Measurements from ENCODE around the gene GRM2. TPM values are rescaled to one million over a fixed set of nuclear protein-coding genes. Genes with fewer than 3 reads are reported as not detected.

Gene GRM2
- total RNA-seq, 4 donors from 2014 or later, result 0.18 to 0.20 TPM; not detected in 2

DNA sequence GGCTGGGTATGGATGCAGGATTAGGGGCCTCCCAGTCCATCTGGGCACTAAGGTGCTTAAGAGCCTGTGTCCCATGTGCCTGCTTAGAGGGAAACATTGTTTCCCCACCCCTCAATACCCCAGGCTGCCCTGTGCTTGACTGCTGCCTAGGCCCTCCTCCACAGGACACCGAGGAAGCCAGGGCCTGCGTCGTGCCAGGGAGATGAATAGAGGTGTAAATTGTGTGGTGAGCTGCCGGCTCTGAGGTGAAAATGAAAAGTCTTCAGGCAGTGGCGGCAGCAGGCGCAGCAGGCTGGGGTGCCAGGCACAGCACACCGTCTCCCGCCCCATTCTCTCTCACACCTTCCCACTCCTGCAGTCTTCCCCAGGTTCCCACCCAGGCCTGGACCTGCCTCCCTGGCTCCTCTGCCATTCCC, 13.9 kb upstream of the GRM2 start:
- no peak overlapping the region for H3K4me3 ChIP-seq
- H3K9me3 ChIP-seq, result no peaks in the 10 kb centered on the region
- no peak for DNase-seq
- TF ChIP-seq, protein P1, sequence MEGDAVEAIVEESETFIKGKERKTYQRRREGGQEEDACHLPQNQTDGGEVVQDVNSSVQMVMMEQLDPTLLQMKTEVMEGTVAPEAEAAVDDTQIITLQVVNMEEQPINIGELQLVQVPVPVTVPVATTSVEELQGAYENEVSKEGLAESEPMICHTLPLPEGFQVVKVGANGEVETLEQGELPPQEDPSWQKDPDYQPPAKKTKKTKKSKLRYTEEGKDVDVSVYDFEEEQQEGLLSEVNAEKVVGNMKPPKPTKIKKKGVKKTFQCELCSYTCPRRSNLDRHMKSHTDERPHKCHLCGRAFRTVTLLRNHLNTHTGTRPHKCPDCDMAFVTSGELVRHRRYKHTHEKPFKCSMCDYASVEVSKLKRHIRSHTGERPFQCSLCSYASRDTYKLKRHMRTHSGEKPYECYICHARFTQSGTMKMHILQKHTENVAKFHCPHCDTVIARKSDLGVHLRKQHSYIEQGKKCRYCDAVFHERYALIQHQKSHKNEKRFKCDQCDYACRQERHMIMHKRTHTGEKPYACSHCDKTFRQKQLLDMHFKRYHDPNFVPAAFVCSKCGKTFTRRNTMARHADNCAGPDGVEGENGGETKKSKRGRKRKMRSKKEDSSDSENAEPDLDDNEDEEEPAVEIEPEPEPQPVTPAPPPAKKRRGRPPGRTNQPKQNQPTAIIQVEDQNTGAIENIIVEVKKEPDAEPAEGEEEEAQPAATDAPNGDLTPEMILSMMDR (IDR thresholded peaks at IDR 0.05 in 4 of 5, conservative IDR thresholded peaks at IDR 0.05 in 1 of 5), result no peak
- TF ChIP-seq POLR2A (IDR thresholded peaks at IDR 0.05), result no peak
- no peak for ATAC-seq
- peaks cover 0 to 6% of the 10 kb centered on the region in 2 donors for H3K36me3 ChIP-seq
- H3K27ac ChIP-seq, result no peak overlapping the region
- in situ Hi-C loops (cut with MboI; ENCODE audit: low sequenced_read_pairs in 4 of 4), result loop anchor here in 1 of 4 donors (25.0 kb wide), 1 partner anchor 306 kb away; the partner anchor contains the start of genes MANF and RBM15B
- H3K27me3 ChIP-seq, result no peaks in the 10 kb centered on the region
- intact Hi-C loops (cut with DNase I; ENCODE audit: low total_unique reads), result no loop called here
- H3K4me1 ChIP-seq, result peaks cover 5 to 8% of the 10 kb centered on the region in 2 donors

DNA sequence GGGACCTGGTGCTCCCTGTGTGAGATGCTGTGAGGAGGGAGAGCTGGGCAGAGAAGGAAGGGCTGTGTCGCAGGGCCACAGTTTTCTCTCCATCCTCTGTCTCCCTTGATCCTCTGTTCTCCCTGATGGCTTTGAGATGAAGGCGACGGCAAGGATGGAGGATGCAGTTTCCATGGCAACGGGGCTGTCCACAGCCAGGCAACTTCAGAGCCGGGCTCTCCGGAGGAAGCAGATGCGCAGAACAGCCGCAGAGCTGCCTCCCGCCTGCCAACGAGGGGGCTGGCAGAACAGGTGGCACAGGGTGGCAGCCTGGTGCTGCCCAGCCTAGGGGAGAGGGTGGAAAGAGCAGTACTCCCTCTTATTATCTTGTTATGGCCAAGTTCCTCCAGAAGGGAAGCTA, 9.9 kb upstream of the GRM2 start:
- peaks cover 0 to 36% of the 10 kb centered on the region in 2 donors for H3K36me3 ChIP-seq
- H3K9me3 ChIP-seq, result no peaks in the 10 kb centered on the region
- H3K27ac ChIP-seq, result no peak overlapping the region
- H3K4me1 ChIP-seq, result no peaks in the 10 kb centered on the region
- in situ Hi-C loops (cut with MboI; ENCODE audit: low sequenced_read_pairs in 4 of 4), result loop anchor here in 1 of 4 donors (25.0 kb wide), 1 partner anchor 310 kb away; the partner anchor contains the start of genes MANF and RBM15B
- no peak for DNase-seq
- no peaks in the 10 kb centered on the region for H3K27me3 ChIP-seq
- no peak for ATAC-seq
- TF ChIP-seq POLR2A (IDR thresholded peaks at IDR 0.05), result no peak
- TF ChIP-seq, protein P1 (IDR thresholded peaks at IDR 0.05 in 4 of 5, conservative IDR thresholded peaks at IDR 0.05 in 1 of 5), result no peak
- intact Hi-C loops (cut with DNase I; ENCODE audit: low total_unique reads), result no loop called here
- no peak overlapping the region for H3K4me3 ChIP-seq

DNA sequence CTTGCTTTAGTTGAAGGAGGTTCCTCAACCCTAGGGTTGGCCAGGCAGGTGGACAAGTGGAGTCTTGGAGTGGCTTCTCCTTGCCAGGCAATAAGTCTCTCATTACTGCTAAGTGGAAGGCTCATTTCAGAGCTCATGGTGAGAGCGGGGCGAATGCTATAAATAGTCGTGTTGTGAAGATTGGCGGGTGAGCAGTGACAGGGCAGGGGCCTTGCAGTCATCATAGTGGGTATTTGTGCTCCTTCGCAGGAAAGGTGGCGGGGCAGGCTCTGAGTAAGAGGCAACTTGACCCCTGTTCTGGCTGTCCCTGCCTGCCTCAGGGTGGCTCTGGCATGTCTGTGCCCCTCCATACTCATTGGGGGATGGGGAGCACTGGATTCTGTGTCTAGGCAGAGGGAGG, 8.7 kb upstream of the GRM2 start:
- no peaks in the 10 kb centered on the region for H3K4me1 ChIP-seq
- H3K27me3 ChIP-seq, result no peaks in the 10 kb centered on the region
- peaks cover 0 to 34% of the 10 kb centered on the region in 2 donors for H3K36me3 ChIP-seq
- H3K4me3 ChIP-seq, result no peak overlapping the region
- DNase-seq (no peak), ATAC-seq (no peak)
- TF ChIP-seq, protein P1 (IDR thresholded peaks at IDR 0.05 in 4 of 5, conservative IDR thresholded peaks at IDR 0.05 in 1 of 5), result no peak
- no peak for TF ChIP-seq POLR2A (IDR thresholded peaks at IDR 0.05)
- intact Hi-C loops (cut with DNase I; ENCODE audit: low total_unique reads) (no loop called here), in situ Hi-C loops (cut with MboI; ENCODE audit: low sequenced_read_pairs in 4 of 4) (loop anchor here in 1 of 4 donors (25.0 kb wide), 1 partner anchor 311 kb away; the partner anchor contains the start of genes MANF and RBM15B)
- no peaks in the 10 kb centered on the region for H3K9me3 ChIP-seq
- H3K27ac ChIP-seq, result no peak overlapping the region

DNA sequence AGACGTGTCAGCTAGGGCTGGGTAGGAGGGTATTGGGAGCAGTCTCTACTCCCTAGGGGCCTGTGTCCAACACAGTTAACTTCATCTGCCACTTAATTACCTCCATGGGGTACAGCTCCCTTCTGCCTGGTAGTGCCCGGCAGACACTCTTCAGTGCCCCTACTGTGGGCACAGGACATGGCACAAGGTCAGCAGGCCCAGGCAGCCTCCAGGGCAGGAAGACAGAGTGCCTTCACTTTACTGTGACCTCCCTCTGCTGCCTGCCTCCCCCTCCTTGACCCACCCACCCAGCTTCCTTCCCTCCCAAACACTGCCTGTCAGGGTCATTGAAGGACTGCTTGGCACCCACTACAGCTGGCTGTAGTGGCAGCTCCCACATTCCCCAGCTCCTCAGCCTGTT, 6.5 kb upstream of the GRM2 start:
- DNase-seq, result no peak
- no peak for TF ChIP-seq POLR2A (IDR thresholded peaks at IDR 0.05)
- TF ChIP-seq, protein P1 (IDR thresholded peaks at IDR 0.05 in 4 of 5, conservative IDR thresholded peaks at IDR 0.05 in 1 of 5), result no peak
- no peak overlapping the region for H3K27ac ChIP-seq
- H3K4me3 ChIP-seq, result no peak overlapping the region
- peaks cover 0 to 34% of the 10 kb centered on the region in 2 donors for H3K36me3 ChIP-seq
- no peaks in the 10 kb centered on the region for H3K27me3 ChIP-seq
- no peak for ATAC-seq
- no peaks in the 10 kb centered on the region for H3K9me3 ChIP-seq
- in situ Hi-C loops (cut with MboI; ENCODE audit: low sequenced_read_pairs in 4 of 4), result no loop called here
- intact Hi-C loops (cut with DNase I; ENCODE audit: low total_unique reads), result loop anchor here (1.0 kb wide), 1 partner anchor 46 kb away; no protein-coding TSS in a partner anchor
- no peaks in the 10 kb centered on the region for H3K4me1 ChIP-seq

DNA sequence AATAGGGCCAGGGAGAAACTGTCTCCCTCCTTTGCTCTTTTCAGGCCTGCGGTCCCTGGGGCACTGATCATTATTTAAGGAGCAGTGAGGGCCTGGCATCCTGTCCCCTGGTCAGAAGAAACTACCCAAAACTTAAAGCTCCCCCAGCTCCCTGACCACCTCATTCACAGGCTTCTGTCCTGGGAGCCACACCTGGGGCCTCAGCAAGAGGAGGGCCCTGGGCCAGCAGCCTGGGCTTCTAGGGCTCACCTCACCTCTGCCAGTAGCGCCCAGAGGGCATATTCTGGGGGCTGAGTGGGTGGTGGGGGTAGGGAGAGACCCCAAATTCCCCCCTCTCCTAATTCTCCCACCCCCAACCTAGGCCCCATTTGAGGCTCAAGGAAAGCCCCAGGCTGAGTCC, 4.7 kb upstream of the GRM2 start:
- no peak for ATAC-seq
- in situ Hi-C loops (cut with MboI; ENCODE audit: low sequenced_read_pairs in 4 of 4) (no loop called here), intact Hi-C loops (cut with DNase I; ENCODE audit: low total_unique reads) (no loop called here)
- TF ChIP-seq, protein P1 (IDR thresholded peaks at IDR 0.05 in 4 of 5, conservative IDR thresholded peaks at IDR 0.05 in 1 of 5), result no peak
- TF ChIP-seq POLR2A (IDR thresholded peaks at IDR 0.05), result no peak
- Histone ChIP-seq H3K4me1 (no peaks in the 10 kb centered on the region), H3K4me3 (no peak overlapping the region), H3K27ac (no peak overlapping the region), H3K36me3 (peaks cover 0 to 34% of the 10 kb centered on the region in 2 donors), H3K9me3 (no peaks in the 10 kb centered on the region), H3K27me3 (no peaks in the 10 kb centered on the region)
- DNase-seq, result no peak

All from gastrocnemius medialis (tissue), 4 donors.